Stimulated activated CD4-positive, alpha-beta T cell treated with anti-CD3 and anti-CD28 coated beads, Interleukin-2, amount 100 ng/mL, for 48 hours (primary cell): ENCODE results near the gene CAST.
A peak's percentile ranks its signal among the peaks of the same experiment; 100 is the strongest.

Experiments used
- DNase-seq, 2 donors: peaks; one replicate each; pipeline ENCODE4 v3.0.0-alpha.2; 2020

Gene CAST

DNA sequence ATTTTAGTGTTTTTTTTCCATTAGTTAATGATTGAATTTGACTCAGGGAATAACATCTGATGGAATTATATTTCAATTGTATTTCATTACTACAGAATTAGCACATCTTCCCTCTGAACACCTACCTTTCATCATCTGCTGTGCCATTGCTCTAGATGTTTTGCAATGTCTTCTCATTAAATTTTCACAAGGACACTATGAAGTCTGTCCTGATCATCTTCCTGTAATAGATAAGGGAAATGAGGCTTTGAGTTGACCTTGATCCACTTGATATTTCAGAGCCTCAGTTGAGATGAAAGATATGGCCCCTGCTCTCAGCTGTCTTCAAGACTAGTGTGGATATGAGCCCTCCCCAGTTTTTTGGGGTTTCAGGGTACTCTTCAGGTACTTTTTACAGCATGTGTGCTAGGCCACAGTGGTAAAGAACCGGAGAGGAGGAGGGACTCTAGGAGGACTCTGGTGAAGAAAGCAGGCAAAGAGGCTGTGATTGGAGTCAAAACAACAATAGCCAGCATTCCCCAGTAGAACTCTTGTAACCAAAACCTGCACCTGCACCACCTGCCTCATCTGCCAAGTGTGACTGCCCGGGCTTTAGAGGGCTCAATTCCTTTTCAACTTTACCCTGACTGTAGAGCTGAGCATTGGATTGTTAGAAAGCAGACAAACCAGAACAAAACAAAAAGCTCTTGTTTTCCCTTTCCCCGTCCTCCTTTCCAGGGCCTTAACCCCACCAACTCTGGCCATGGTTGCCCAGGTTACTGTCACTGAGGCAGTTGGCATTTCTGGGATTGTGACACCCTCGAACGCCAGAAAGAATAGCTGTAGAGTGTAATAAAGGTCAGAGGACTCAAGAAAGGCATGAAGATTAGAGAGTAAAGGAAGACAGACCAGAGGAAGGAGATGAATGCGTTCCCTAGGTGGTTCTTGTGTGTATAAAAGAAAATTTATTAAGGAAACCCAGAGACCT lies 89.3 kb downstream of the CAST start:
- no peak for DNase-seq

DNA sequence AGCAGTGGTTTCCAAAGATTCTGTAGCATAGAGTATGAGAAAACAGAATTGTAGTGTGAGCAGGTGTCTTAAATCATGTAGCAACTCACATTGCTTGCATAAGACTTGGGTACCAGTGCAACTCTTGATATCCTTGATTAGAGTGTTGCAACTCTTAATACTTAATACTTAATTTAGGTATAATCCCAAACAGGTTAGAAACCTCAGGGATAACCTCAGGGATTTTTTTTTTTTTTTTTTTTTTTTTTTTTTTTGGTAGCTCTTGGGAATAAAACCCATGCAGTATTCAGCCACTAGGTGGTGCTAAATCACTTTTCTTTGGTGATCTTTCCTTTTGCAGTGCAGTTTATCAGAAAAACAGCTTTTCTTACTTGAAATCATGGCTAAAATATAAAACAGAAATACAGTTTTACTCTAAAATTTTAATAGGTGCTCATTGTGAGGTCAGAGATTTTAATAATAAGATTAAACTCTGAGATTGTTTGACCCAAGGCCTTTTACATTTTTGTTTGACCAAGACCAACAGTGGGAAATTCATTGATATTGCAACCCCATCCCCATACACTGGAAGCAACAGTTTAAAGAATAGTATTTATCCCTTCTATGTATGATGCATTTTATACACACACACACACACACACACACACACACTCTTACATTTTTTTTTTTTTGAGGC lies 90.3 kb downstream of the CAST start:
- DNase-seq, result peak; percentile 26 to 42

DNA sequence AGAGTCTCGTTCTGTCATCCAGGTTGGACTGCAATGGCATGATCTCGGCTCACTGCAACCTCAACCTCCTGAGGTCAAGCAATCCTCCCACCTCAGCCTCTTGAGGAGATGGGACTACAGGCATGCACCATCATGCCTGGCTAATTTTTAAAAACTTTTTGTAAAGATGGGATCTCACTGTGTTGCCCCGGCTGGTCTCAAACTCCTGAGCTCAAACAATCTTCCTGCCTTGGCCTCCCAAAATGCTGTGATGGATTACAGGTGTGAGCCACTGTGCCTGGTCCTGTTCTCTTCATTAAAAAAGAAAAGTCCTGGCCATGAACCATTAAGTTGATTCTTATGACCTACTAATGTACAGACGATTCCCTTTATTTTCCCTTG lies 90.8 kb downstream of the CAST start:
- no peak for DNase-seq

DNA sequence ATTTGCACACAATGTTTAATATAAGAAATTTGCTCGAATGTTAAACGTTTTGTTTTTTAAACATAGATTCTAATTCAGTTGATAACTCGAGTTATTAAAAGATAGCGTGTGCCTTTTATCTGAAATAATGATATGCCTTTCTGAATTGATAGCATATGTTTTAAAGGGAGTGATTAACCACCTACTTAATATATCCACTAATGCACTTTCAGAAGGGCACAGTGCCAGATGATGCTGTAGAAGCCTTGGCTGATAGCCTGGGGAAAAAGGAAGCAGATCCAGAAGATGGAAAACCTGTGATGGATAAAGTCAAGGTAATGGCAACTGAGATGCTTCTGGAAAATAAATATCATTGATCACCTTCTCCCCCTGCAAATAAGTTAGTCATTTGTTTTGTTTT lies 91.7 kb downstream of the CAST start:
- DNase-seq, result no peak

DNA sequence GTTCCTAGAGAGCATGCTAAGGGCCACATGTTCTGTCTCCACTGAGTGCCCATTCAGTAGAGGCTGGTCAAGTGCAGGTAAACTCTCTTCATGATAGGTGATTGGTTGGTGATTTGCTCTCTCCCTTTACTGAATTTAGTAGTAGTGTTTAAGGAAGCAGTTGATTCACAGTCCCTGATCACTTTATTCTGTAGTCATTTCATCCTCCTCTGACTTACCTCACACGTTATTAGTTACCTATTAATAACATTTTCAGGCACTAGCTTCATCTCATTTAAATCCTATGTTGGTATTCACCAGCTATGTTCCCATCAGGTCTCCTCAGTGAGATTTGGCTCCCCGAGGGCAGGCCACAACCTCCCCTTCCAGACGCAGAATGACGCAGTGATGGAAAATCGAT lies 93.7 kb downstream of the CAST start:
- no peak for DNase-seq

DNA sequence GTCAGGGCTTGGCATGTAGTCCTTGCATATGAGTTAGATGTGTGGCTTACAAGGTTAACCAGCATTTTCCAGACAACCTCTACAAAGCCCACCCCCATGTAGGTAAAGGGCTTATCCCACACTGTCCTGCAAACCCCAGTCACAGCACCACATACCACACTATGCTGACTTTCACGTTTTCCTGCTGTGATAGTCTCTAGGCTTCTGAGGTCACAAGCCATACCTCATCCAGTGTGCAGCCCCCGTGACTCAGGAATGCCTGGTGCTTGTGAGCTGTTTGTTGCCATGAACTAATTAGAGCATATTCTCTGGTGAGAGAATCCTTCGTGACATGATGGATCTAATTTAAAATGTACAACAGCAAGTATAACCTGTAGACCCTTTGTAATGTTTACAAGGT lies 94.8 kb downstream of the CAST start:
- DNase-seq, result no peak

DNA sequence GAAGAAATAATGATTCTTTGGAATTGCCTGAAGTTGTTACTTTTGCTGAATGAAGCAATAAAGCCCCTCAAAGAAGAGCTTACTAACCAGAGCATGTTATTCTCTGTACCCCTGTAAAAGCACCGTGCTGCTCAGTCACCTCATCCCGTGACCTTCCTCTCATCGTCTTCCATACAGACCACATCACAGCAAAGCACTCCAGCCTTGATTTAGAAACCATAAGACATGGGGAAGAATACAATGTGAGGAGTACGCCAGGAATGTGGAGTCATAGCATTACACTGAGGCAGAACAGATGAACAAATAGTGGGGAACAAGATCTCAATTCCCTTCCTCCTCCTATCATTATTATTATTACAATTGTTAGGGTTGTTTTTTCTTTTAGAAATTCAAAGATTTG lies 96.4 kb downstream of the CAST start:
- no peak for DNase-seq

DNA sequence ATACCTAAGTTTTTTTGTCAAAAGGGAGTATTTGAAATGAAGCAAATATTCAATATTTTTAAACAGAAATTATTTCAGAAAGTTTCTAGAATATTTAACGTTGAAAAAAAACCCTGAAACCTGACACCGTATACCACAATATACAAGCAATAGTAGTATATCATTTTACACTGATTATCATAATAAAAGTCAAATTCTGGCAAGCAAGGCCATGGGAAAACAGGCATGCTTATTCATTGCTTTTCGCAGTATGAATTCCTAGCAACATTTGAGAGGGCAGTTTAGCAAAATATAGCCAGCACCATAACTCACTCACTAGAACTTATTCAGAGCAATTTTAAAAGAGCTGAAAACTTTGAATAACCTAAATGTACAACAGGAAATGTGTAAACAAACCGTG lies 99.4 kb downstream of the CAST start:
- no peak for DNase-seq

DNA sequence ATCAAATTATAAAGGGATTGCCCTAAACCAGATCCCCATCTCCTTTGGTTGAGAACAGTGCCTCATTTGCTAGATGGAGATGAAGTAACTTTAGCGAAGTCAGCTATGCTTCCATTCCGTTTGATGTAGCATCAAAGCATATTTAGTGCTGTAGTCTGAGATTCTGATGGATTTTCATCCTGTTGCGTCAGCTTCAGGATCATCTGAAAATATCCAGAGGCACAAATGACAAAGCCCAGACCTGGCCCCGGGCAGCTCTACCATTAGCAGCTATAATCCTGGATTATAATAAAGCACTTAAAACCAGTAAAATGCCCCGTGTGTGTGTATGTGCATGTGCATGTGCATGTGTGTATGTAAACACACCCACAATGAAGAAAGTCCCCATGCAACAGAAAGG lies 100.8 kb downstream of the CAST start:
- no peak for DNase-seq

DNA sequence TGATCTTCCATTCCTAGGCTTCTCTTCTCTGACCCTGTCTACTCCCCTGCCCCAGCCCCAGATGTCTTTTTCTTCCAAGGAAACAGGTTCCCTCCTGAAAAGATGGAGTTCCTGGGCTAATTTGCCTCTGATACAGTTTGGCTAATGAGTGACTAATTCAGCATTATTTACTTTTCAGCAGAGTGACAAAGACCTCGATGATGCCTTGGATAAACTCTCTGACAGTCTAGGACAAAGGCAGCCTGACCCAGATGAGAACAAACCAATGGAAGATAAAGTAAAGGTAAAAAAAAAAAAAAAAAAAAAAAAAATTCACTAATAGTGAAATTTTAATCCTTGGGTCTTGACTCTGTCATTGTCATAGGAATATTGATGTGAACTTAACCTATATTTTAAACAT lies 102.9 kb downstream of the CAST start:
- no peak for DNase-seq

DNA sequence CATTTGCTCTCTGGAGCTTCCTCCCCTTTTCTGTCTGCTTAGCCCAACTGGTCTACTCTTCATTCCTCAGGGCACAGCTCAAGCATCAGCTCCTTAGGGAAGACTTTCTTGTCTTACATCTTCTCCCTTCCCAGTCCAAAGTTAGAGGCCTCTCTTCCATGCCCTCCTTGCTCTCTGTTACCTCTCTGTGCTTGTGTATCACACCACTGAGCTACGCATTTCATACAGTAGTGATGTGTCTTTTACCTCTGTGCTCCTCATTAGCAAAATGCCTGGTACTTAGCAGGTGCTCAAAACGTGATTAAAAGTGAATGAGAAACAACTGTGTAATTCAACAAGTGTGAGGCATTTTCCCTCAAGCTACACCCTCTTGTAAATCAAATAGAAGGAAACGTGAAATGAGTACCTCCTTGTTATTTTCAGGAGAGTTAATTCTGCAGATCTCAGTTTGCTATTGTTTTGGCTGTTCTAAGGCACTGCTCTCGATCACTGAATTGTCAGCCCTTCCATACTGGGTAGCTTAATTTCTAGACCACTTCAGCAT lies 106.6 kb downstream of the CAST start:
- no peak for DNase-seq

DNA sequence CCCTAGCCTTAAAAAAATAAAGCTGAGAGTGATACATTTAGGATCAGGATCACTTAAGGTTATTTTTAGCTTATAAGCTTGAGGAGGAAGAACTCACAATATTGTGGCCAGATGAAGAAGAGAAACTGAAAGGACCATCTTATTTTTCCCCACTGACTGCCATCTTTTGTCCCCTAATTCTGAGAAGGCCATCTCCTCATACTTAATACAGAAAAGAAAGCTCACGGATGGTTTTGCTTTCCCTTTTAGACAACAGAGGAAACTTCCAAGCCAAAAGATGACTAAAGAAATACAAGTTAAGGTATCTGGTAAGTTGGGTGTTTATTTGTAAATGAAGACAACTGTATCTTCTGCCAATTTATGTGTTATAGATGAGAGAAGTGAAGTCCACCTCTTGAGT lies 109.2 kb downstream of the CAST start:
- DNase-seq, result no peak

DNA sequence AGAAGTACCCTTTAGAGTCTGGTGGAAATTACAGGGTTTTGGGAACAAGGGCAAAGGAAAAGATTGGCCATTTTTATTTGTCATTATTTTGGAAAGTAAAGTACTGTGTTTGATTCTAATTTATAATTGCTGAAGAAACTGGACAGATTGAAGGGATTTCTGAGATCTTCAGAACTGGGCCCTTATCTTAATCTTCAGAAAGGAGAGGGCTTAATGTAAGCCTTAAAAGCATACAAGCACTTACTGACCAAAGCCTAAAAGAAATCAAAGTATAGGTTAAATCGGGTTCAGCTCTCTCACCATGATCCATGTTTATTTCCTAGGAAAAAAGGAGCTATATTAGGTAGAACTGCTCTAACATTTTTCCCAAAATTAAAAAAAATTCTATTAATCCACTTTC lies 109.9 kb downstream of the CAST start:
- DNase-seq, result no peak

DNA sequence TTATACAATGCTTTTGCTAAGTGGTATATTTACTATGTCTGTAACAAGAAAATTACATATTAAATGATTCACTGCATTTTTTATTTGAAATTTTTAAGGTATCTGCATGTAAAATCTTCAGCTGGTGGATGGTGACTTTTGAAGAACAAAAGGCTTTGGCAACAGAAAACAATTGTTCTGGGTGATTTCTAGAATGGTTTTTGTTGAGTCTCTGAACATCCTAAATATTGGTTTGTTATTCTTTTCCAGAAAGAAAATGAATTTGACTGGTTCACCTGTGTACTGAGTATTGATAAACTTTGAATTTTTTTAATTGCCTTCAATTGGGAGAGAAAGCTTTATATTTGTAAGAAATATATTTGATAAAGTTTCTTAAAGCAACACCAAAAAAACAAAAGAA lies 110.4 kb downstream of the CAST start:
- no peak for DNase-seq

DNA sequence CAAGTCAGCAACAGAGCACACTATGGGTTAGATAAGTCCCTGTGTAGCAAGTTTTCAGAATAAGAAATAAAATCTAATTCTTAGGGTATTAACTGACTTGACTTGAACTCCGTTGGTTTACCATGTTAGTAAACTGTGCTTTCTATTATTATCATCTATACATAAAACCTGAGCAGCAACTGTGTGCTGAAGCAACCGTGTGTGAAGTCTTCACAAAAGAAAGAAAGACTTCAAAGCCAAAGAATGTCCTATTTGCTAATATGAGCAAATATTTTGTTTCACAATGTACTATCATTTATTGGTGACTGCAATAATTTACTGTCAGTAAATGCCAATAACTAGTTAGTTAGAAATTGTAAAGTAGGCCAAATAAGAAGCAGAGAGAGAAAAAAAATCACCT lies 112.9 kb downstream of the CAST start:
- no peak for DNase-seq

DNA sequence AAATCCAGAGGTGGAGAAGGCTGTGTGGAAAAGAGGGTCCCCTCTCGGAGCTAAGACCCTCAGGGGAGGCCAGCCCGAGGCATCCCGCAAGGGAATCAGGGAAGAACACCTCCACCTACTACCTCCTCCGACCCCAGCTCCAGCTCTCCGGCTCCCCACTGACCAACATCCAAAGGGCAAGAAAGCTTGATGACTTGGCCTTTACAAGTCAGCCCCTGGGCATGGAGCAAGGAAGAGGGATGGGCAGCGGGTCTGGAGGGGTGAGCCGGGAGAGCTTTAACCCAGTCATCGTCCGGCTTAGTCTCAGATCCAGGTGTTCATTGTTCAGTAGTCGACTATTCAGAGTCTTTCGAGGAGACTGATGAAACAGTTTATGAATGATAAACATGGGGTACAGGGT lies 113.5 kb downstream of the CAST start:
- no peak for DNase-seq

DNA sequence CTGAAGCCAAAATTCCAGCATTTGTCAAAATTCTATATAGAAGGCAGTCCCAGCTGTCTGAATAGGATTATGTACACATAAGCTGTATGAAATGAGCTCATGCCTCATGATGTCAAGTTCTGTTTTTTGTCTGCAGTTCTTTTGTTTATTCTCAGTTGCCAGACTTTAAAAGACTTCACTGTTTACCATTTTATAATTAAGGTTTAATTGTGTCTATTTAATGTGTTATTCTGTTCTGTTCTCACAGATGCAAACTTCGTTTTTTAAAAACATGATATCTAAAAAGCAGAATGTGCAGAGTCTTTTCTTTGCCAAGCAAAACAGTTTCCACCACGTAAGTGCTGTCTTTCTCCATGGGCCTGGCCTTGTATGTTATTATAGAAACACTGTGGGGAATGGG lies 114.4 kb downstream of the CAST start:
- DNase-seq, result no peak

DNA sequence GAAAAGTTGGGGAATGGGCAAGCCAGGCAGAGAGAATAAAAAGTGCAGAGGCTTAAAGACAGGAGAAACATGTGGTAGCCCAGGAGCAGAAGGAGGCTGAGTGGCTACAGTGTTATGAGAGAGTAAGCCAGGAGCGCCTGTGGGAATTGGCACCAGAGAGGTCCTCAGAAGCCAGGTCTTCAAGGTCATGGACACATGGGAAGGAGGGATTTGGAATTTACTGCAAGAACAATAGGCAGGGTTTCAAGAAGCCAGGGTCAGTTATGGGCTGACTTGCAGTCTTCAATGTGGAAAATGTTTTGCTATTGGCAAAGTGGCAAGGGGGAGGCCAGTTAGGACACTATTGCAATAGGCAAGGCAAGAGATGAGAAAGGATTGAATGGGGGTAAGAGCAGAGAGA lies 116.2 kb downstream of the CAST start:
- DNase-seq, result no peak

DNA sequence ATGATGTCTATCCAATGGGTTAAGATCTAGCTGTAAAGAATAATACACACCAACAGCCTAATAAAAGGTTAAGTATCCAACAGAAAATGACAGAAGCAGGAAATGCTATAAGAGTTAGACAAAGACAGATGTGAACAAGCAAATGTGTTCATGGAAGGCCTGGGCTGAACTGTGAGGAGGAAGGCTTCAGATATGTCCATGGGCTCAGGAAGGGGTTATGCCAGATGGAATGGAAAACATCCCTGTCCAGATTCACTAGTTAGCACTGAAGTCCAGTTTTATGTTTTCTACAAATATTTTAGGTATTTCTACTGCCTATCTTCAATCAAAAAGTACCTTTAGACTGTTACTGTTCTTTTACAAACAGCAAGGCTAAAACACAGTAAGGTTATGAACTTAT lies 118.5 kb downstream of the CAST start:
- DNase-seq, result no peak

DNA sequence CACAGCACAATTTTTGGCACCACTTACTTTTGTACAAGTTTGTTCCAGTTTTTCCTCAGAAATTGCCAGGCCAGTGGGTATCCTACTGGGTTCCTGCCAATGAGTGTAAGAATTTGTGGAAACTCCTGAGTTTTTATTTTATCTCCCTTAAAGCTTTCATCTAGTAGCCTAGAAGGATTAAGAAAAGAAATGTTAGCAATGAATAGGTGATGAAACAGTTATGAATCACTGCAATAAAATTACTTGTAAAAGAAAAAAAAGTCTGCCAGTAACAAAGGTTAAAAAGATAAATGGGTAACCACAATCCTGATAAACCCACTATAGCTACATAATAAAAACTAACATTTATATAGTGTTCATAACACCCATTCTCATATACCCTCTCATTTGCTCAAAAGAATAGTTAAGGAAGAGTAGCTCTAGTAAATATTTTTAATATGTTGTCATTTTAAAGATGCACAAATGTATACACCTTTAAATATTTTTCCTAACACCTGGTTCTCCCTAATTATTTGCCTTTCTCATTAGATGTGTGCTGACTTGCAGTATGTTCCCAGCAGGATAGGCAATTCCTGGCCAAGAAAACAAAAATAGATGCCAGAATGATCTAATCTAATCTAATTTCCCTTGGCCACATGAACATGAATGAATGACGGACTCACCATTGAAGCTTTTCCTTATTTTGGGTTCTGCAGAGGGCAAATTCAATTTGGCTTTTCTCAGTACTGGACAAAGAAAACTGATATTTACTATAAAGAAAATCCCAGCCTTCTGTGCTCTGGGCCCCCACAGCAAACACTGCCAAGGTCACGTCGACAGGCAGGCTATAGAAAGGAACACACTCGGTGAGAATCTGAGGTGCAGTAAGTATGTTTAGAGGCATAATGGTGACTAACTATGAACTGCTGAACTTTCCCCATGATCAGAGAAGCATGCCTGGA lies 119.1 kb downstream of the CAST start:
- DNase-seq, result no peak

DNA sequence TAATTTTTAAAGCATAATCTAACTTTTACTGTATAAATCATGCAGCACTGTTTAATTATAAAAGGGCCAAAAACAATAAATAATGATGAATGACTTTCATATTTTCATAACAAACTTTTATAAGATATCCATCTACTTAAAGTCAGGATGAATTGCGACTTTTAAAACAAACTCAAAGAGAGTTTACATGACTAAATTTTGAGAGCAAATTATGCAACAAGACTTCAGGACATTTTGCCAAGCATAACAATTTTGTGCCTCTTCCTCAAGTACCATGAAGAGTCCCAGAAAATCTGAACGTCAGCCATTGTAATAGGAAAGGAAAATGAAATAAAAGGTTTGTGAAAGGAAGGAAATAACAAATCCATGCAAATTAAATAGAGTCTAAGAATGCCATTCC lies 121.2 kb downstream of the CAST start:
- DNase-seq, result no peak

DNA sequence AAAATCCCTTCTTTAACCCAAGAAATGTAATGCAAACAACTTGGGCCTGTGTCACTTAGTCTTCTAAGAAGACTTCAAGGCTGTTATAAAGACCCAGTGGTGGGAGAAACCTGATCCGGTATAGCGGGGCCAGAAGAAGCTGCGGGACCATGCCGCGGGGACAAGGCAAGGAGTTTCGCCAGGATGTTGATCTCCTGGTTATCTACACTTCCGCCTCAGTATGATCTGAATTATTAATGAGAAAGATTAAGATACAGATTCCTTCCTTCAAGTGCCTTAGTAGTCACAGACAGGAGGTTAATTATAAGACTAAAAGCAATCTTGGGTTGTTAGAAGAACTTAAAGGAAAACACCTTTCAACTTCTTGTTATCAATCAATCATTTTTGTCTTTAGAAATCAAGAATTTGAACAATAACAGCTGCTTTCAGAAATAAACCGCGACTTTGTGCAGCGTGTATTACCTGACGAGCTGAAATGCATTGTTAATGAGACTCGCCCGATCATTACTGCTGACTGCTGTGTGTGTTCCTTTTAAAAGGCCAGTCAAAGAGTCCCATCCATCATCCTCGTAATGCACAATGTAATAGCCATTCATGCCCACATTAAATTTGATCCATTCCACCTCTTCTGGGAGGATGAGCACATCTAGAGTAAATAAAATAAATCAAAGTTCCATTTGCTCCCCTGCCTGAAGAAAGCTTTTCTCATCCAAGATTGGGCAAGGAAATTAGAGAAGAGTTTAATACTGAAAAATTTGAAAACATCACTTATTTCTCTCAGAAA lies 123.3 kb downstream of the CAST start:
- no peak for DNase-seq
